ENCODE results near the gene CDC42EP4. TPM values are rescaled to one million over a fixed set of nuclear protein-coding genes. Genes with fewer than 3 reads are reported as not detected.
A peak's percentile ranks its signal among the peaks of the same experiment; 100 is the strongest.

Gene CDC42EP4
- total and polyA plus RNA-seq, 9 of the 15 experiments (the other 6 are each of a cell fraction or from before 2014, with no cell fraction given), result 0.65 to 20.8 (median 12.3) TPM

GRCh38 chr17:73309727-73310596, 1.8 kb downstream of the CDC42EP4 start (continued):
- TF ChIP-seq RAD21 (CRISPR knock-in tag; conservative IDR thresholded peaks at IDR 0.05 in 1 of 2, IDR thresholded peaks at IDR 0.05 in 1 of 2) (no peak), CXXC5 (CRISPR knock-in tag; IDR thresholded peaks at IDR 0.05) (peak; percentile 24; the same call in 1 of the 2 replicates), HDAC3 (IDR thresholded peaks at IDR 0.05; ENCODE audit: borderline replicate concordance, partially characterized antibody) (no peak), SOX6 (IDR thresholded peaks at IDR 0.05) (0 out of 2 replicates have a peak, but pooled peaks have one; percentile 32), HDAC2 (IDR thresholded peaks at IDR 0.05) (0 out of 2 replicates have a peak, but pooled peaks have one; percentile 58), ELF1 (tag; IDR thresholded peaks at IDR 0.05) (no peak), ZNF436 (CRISPR knock-in tag; IDR thresholded peaks at IDR 0.05) (no peak), POLR2H (tag; IDR thresholded peaks at IDR 0.05; ENCODE audit: low read depth) (no peak), CBX1 (IDR thresholded peaks at IDR 0.05; ENCODE audit: low read depth) (no peak), ZNF586 (CRISPR knock-in tag; conservative IDR thresholded peaks at IDR 0.05) (no peak), NR3C1 (CRISPR knock-in tag; IDR thresholded peaks at IDR 0.05) (no peak), SAFB2 (IDR thresholded peaks at IDR 0.05; ENCODE audit: borderline replicate concordance, low read depth, low read length, severe bottlenecking) (no peak), THRB (CRISPR knock-in tag; conservative IDR thresholded peaks at IDR 0.05) (no peak), ZBTB17 (CRISPR knock-in tag; IDR thresholded peaks at IDR 0.05) (0 out of 2 replicates have a peak, but pooled peaks have one; percentile 23), THAP12 (CRISPR knock-in tag; IDR thresholded peaks at IDR 0.05) (no peak), SMARCC2 (IDR thresholded peaks at IDR 0.05; ENCODE audit: low read depth) (no peak), PHF21A (IDR thresholded peaks at IDR 0.05; ENCODE audit: borderline replicate concordance, low read depth) (0 out of 2 replicates have a peak, but pooled peaks have one; percentile 41), SMAD4 (CRISPR knock-in tag; conservative IDR thresholded peaks at IDR 0.05) (peak; percentile 53; the same call in 1 of the 2 replicates), BMI1 (IDR thresholded peaks at IDR 0.05; ENCODE audit: low read length) (no peak)
- TF ChIP-seq, protein P1, sequence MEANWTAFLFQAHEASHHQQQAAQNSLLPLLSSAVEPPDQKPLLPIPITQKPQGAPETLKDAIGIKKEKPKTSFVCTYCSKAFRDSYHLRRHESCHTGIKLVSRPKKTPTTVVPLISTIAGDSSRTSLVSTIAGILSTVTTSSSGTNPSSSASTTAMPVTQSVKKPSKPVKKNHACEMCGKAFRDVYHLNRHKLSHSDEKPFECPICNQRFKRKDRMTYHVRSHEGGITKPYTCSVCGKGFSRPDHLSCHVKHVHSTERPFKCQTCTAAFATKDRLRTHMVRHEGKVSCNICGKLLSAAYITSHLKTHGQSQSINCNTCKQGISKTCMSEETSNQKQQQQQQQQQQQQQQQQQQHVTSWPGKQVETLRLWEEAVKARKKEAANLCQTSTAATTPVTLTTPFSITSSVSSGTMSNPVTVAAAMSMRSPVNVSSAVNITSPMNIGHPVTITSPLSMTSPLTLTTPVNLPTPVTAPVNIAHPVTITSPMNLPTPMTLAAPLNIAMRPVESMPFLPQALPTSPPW (CRISPR knock-in tag; IDR thresholded peaks at IDR 0.05), result peak; percentile 50; the same call in 1 of the 2 replicates
- TF ChIP-seq, protein P2, sequence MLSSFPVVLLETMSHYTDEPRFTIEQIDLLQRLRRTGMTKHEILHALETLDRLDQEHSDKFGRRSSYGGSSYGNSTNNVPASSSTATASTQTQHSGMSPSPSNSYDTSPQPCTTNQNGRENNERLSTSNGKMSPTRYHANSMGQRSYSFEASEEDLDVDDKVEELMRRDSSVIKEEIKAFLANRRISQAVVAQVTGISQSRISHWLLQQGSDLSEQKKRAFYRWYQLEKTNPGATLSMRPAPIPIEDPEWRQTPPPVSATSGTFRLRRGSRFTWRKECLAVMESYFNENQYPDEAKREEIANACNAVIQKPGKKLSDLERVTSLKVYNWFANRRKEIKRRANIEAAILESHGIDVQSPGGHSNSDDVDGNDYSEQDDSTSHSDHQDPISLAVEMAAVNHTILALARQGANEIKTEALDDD (IDR thresholded peaks at IDR 0.05), result peak; percentile 46; the same call in 1 of the 2 replicates
